T-helper 2 cell treated with Interferon-gamma antibody and Interleukin-4, amounts not matched to agents 5 μg/mL and 100 μg/mL, for 36 hours (primary cell): ENCODE data around the gene ANKRD11.

ENCODE experiments used
- DNase-seq: peaks from one replicate; pipeline ENCODE4 v3.0.0; 2021; ENCODE audit warnings: low spot score
- H3K27ac Mint-ChIP-seq: one replicate; pipeline ENCODE4 v1.8.0; 2021; ENCODE audit warnings: mild to moderate bottlenecking, mixed read lengths
- H3K27me3 Mint-ChIP-seq: one replicate; pipeline ENCODE4 v1.8.0; 2021; ENCODE audit warnings: low read depth, mixed read lengths
- H3K36me3 Mint-ChIP-seq: one replicate; pipeline ENCODE4 v1.8.0; 2021; ENCODE audit warnings: low read depth, mixed read lengths
- H3K4me1 Mint-ChIP-seq: one replicate; pipeline ENCODE4 v1.8.0; 2021; ENCODE audit warnings: low read depth, mixed read lengths
- H3K4me3 Mint-ChIP-seq: one replicate; pipeline ENCODE4 v1.8.0; 2022; ENCODE audit warnings: mild to moderate bottlenecking, moderate library complexity, mixed read lengths
- H3K9me3 Mint-ChIP-seq: one replicate; pipeline ENCODE4 v1.8.0; 2021; ENCODE audit warnings: mixed read lengths

ANKRD11 gene

GRCh38 chr16:89417352-89417751, 73.0 kb downstream of the ANKRD11 start:
- DNase-seq = no peak
- no peaks in the 10 kb centered on the region for H3K27me3 Mint-ChIP-seq

DNA sequence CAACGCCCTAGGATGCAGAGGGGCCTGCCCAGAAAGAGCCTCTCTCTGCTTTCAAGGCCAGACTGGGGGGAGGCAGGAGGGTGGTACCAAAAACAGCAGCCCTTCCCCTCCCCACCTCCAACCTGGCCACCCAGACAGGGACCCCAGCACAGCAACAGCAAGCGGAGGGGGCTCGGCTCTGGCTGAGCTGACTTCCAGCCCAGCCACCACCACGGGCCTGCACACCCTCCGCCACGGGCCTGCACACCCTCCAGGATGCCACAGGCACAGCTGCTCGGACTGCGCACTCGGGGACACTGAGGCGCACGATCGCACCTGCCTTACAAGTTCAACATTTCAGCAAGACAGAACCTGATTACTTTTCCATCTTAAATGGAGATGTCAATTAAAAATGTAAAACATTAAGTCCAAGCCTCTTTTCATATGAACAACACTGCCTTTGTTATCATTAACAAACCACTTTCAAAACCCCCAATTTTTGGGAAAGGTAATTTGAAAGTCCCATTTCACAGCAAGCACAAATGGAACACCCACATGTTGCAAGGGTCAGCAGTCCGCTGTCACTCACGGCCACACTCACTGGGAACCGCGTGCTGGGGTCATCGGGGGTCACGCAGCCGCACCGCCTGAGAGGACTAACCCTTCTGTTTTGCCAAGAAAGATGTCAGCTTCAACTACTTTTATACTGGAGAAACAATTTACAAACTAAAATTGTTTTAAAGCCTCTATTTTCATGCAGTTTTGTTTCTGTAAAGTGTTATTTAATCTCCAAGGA, 76.4 kb downstream of the ANKRD11 start:
- Mint-ChIP-seq H3K4me1 (peaks cover 44% of the 10 kb centered on the region), H3K36me3 (peaks cover 23% of the 10 kb centered on the region), H3K27ac (no peak overlapping the region), H3K9me3 (no peaks in the 10 kb centered on the region), H3K27me3 (no peaks in the 10 kb centered on the region), H3K4me3 (no peak overlapping the region)
- no peak for DNase-seq

More at GRCh38 chr16:89417352-89417751, 73.0 kb downstream of the ANKRD11 start:
- no peak overlapping the region for H3K4me3 Mint-ChIP-seq
- peaks cover 22% of the 10 kb centered on the region for H3K36me3 Mint-ChIP-seq
- no peak overlapping the region for H3K27ac Mint-ChIP-seq
- no peaks in the 10 kb centered on the region for H3K9me3 Mint-ChIP-seq
- H3K4me1 Mint-ChIP-seq = peaks cover 35% of the 10 kb centered on the region

DNA sequence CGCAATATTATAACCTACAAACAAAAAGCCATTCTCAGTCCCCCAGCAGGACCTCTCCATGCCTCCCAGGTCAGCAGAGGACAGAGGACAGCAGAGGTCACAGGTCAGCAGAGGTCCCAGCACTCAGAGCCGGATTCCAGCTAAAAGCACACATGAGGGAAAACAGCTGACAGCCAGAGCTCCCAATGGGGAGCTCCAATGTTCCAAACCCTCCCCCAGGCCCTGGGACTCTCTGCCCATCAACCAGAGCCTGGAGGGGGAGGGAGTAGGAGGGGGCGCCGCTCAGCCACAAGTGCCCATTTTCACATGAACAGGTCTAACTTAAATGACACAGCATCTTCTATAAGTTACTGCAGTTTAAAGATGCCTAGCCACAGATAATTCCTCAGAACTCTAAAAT, 77.5 kb downstream of the ANKRD11 start:
- H3K4me1 Mint-ChIP-seq = peaks cover 53% of the 10 kb centered on the region
- no peak for DNase-seq
- peak overlapping the region; percentile 26 for H3K27ac Mint-ChIP-seq
- peaks cover 21% of the 10 kb centered on the region for H3K36me3 Mint-ChIP-seq
- H3K4me3 Mint-ChIP-seq = no peak overlapping the region
- no peaks in the 10 kb centered on the region for H3K27me3 Mint-ChIP-seq
- H3K9me3 Mint-ChIP-seq = no peaks in the 10 kb centered on the region

- Mint-ChIP-seq H3K36me3 (peaks cover 12% of the 10 kb centered on the region), H3K27ac (peak overlapping the region; percentile 82), H3K4me3 (peak overlapping the region; percentile 59), H3K9me3 (no peaks in the 10 kb centered on the region), H3K27me3 (no peaks in the 10 kb centered on the region), H3K4me1 (peaks cover 58% of the 10 kb centered on the region)
- DNase-seq = no peak
Measured at GRCh38 chr16:89411335-89411850, 79.0 kb downstream of the ANKRD11 start.

DNA sequence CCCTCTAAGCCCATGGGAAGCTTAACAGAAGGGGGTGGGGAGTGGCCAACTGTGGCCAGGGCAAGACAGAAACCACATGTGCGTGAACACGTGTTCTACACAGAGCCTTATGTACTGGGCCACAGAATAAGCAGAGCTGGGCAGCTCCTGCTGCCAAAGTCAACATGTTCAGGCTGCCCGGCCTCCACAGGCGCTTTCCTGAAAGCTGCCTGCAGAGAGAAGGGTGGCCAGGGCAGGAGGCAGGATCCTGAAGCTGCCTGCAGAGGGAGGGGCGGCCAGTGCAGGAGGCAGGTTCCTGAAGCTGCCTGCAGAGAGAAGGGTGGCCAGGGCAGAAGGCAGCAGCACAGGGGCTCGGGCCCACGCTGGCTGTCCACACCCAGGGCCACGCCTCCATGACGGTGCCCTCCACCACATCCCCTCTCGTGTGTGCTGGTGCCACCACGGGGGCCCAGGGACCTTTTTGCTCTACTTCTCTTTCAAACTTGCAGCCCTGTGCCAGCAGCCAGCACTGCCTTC, 79.5 kb downstream of the ANKRD11 start:
- H3K4me3 Mint-ChIP-seq = peak overlapping the region; percentile 59
- H3K4me1 Mint-ChIP-seq = peaks cover 57% of the 10 kb centered on the region
- no peaks in the 10 kb centered on the region for H3K27me3 Mint-ChIP-seq
- DNase-seq = no peak
- no peaks in the 10 kb centered on the region for H3K9me3 Mint-ChIP-seq
- peaks cover 10% of the 10 kb centered on the region for H3K36me3 Mint-ChIP-seq
- peak overlapping the region; percentile 82 for H3K27ac Mint-ChIP-seq

DNA sequence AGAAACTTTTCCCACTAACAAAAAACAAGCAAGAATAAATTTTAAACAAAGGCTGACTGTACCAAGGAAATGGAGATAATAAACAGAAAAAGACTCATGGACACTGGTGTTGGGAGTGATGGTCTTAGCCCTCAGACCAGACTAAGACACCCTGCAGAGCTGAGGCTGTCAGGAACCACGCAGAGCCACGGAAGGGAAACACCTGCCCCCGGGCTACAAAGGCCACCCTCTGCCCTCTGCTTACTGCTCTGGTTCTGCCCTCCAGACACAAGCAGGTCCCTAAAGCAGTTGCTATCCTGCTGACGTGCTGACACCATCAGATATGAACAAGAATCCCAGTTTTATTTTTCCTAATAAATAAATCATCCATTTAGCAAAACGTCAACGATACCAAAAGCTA, 80.0 kb downstream of the ANKRD11 start:
- peak overlapping the region; percentile 15 for H3K4me3 Mint-ChIP-seq

DNA sequence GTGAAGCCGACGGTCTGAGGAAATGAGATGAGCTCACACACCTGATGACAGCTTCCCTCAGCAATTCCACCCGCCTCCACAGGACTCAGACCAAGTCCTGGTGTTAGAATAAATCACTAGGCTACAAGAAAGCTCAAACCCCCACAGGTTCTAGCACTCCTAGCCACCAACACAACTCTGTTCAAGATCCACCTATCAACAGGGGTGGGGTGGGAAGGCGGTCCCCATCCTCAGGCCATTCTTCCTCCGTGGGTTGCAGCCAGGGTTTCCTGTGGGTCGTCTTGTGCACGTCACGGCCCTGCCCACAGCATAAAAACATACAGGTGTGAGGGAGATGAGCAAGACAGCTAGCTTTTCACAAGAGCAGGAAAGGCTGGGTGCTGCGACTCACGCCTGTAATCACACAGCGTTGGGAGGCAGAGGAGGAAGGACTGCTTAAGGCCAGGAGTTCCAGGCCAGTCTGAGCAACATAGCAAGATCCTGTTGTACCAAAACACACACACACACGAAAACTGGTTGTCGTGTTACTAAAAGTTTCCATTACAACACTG, 81.1 kb downstream of the ANKRD11 start:
- Mint-ChIP-seq H3K36me3 (peaks cover 4% of the 10 kb centered on the region), H3K4me3 (peak overlapping the region; percentile 42), H3K27me3 (no peaks in the 10 kb centered on the region), H3K4me1 (peaks cover 63% of the 10 kb centered on the region), H3K27ac (peak overlapping the region; percentile 88), H3K9me3 (no peaks in the 10 kb centered on the region)
- peak; percentile 60 for DNase-seq

More for the DNA sequence above, 80.0 kb downstream of the ANKRD11 start:
- Mint-ChIP-seq H3K27ac (peak overlapping the region; percentile 52), H3K4me1 (peaks cover 59% of the 10 kb centered on the region), H3K9me3 (no peaks in the 10 kb centered on the region), H3K27me3 (no peaks in the 10 kb centered on the region), H3K36me3 (peaks cover 9% of the 10 kb centered on the region)
- no peak for DNase-seq

DNA sequence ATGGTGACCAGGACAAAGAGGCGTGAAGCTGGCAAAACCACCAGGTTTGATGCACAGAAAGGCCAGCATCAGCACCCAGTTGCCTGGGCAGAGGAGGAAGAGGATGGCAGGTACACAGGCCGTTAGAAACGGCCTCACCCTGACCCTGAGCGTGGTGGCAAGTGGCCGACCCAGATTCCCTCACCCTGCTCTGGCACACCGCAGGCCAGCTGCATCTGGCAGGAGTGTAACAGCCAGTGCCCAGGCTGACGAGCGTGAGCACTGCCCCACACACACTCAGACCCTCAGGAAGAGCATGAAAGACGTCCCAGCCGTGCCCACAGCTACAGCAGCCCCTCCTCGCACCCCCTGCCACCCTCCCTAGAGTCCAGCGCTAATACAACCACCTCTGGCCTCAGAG, 82.0 kb downstream of the ANKRD11 start:
- Mint-ChIP-seq H3K27ac (peak overlapping the region; percentile 81), H3K9me3 (no peaks in the 10 kb centered on the region), H3K4me1 (peaks cover 72% of the 10 kb centered on the region), H3K27me3 (no peaks in the 10 kb centered on the region), H3K4me3 (peak overlapping the region; percentile 69), H3K36me3 (peaks cover 6% of the 10 kb centered on the region)
- DNase-seq = no peak

DNA sequence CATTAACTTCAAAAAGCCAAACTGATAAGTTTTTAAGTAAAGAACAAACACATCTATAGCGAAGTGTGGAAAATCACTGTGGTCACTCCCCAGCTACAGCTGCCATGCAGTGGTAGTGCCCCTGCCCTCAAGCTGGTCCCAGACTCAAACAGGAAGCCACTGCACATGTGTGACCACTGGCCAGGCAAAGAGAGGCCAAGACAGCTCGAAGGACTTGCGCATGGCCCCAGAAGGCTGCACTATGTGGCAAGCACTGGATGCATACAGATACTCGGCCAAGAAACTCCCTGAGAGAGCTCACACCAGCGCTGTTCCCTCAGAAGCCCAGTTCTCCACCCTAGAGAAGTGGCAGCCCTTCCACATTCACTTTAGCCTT, 82.4 kb downstream of the ANKRD11 start:
- H3K4me3 Mint-ChIP-seq = peak overlapping the region; percentile 69

DNA sequence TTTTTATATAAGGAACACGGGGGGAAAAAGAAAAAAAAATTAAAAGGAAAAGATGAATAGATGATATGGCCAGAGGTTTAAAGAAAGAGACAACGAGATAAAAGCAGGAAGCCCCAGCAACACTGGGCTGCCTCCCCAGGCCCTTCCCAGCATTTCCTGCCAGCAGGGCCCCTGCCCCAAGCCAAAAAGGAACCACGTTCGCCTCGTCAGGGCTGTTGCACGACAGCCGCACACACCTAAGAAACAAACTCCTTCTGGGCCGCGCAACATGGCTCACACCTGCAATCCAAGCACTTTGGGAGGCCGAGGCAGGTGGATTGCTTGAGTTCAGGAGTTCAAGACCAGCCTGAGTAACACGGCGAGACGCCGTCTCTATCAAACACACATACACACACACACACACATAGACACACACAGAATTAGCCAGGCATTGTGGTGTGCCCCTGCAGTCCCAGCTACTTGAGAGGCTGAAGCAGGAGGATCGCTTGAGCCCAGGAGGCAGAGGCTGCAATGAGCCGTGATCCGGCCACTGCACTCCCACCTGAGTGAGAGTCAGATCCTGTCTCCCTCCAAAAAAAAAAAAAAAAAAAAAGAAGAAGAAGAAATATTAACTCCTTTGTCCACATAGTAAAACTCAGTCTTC, 83.0 kb downstream of the ANKRD11 start:
- peak overlapping the region; percentile 69 for H3K4me3 Mint-ChIP-seq
- H3K4me1 Mint-ChIP-seq = peaks cover 74% of the 10 kb centered on the region
- no peaks in the 10 kb centered on the region for H3K9me3 Mint-ChIP-seq
- peaks cover 8% of the 10 kb centered on the region for H3K36me3 Mint-ChIP-seq
- no peaks in the 10 kb centered on the region for H3K27me3 Mint-ChIP-seq
- no peak for DNase-seq
- peak overlapping the region; percentile 81 for H3K27ac Mint-ChIP-seq

More for the DNA sequence above, 82.4 kb downstream of the ANKRD11 start:
- peak overlapping the region; percentile 81 for H3K27ac Mint-ChIP-seq
- no peaks in the 10 kb centered on the region for H3K9me3 Mint-ChIP-seq
- H3K27me3 Mint-ChIP-seq = no peaks in the 10 kb centered on the region
- DNase-seq = no peak
- H3K4me1 Mint-ChIP-seq = peaks cover 76% of the 10 kb centered on the region
- H3K36me3 Mint-ChIP-seq = peaks cover 8% of the 10 kb centered on the region

GRCh38 chr16:89406277-89406888, 84.0 kb downstream of the ANKRD11 start:
- peaks cover 75% of the 10 kb centered on the region for H3K4me1 Mint-ChIP-seq
- H3K4me3 Mint-ChIP-seq = peak overlapping the region; percentile 69
- H3K9me3 Mint-ChIP-seq = no peaks in the 10 kb centered on the region
- peak overlapping the region; percentile 81 for H3K27ac Mint-ChIP-seq
- no peaks in the 10 kb centered on the region for H3K27me3 Mint-ChIP-seq
- peaks cover 9% of the 10 kb centered on the region for H3K36me3 Mint-ChIP-seq
- no peak for DNase-seq

DNA sequence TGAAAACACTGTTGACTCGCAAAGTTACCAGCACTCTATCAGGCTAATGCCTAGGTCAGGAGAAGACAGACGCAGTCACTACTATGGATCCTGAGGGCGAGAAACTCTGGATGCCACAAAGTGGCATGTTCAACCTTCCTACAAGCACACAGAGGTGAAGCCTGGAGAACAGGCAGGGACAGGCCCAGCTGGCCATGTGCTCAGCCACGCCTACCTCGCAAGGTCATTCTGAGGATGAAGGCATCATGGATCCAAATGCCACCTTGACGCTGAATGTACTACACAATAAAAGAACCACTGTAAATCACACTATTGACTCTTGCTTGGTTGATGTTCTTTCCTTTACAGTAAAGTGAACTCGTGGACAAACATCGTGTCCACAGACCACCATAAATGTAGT, 85.8 kb downstream of the ANKRD11 start:
- Mint-ChIP-seq H3K9me3 (no peaks in the 10 kb centered on the region), H3K27ac (peak overlapping the region; percentile 74), H3K36me3 (peaks cover 6% of the 10 kb centered on the region), H3K27me3 (no peaks in the 10 kb centered on the region), H3K4me1 (peaks cover 62% of the 10 kb centered on the region), H3K4me3 (no peak overlapping the region)
- no peak for DNase-seq

DNA sequence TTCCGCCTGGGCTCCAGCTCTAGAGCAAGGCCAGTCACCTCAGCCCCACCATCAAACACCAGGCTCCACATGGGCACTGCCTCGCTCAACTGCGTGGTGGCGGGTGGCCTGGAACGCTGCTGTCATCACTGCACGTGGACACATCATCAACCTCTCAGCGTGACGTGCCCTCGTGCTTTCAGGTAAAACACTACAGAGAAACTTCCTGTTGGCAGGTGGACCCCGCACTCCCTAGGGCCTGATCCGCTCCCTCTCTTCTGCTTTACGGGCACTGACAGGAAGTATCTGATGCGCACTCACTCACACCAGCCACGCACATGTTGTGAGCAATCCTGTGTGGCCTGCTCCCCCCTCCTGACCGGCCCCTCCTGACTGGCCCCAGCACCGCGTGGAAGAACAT, 87.4 kb downstream of the ANKRD11 start:
- Mint-ChIP-seq H3K27ac (peak overlapping the region; percentile 74), H3K36me3 (peaks cover 6% of the 10 kb centered on the region), H3K27me3 (no peaks in the 10 kb centered on the region), H3K4me3 (no peak overlapping the region), H3K9me3 (no peaks in the 10 kb centered on the region), H3K4me1 (peaks cover 55% of the 10 kb centered on the region)
- DNase-seq = no peak
